Pancreas (tissue), 10 donors: ENCODE data around the gene TMEM80. TPM values are rescaled to one million over a fixed set of nuclear protein-coding genes. Genes with fewer than 3 reads are reported as not detected.
"Not testable (repeated sequence)": the region's sequence is repeated elsewhere in the genome, so short reads cannot be mapped to it uniquely, and the experiment has no call there.

Source experiments
- ATAC-seq, 4 donors: fragments of 200-7000 bp; cut with Tn5 transposase; one replicate each; pipeline versions ENCODE4 v1.8.0 to v1.9.1; 2020; ENCODE audit warnings: mild to moderate bottlenecking in 4 of 4, moderate library complexity in 4 of 4
- DNase-seq, 6 donors: peaks; one replicate each; pipeline ENCODE4 v3.0.0-alpha.2; 2020
- FAIRE-seq: peaks from 2 replicates; lab custom pipeline; 2012; peaks lifted over from hg19 to GRCh38; lab: Jason Lieb, UNC
- H3K27ac ChIP-seq, 4 donors: fragments of 200-600 bp; sonication (generic); 1 replicate in 3 of 4; 2 replicates in 1 of 4; pipeline versions ENCODE4 v1.5.0 to v1.8.0; 2020
- H3K27me3 ChIP-seq, 4 donors: fragments of 200-600 bp; one replicate each; pipeline ENCODE4 v1.8.0; 2021
- H3K36me3 ChIP-seq, 3 donors: fragments of 200-600 bp; sonication (generic) in 1 of 3; one replicate each; pipeline versions ENCODE4 v1.5.0 to v1.8.0; 2020 to 2021
- H3K4me1 ChIP-seq, 3 donors: fragments of 200-600 bp; one replicate each; pipeline ENCODE4 v1.8.0; 2021
- H3K4me3 ChIP-seq, 4 donors: fragments of 200-600 bp; sonication (generic) in 2 of 4; one replicate each; pipeline versions ENCODE4 v1.5.0 to v1.8.0; 2020 to 2021
- H3K9me3 ChIP-seq, 4 donors: fragments of 200-600 bp; one replicate each; pipeline ENCODE4 v1.8.0; 2021
- WGBS, 2 donors: extraction: QIAGEN DNeasy Blood & Tissue Kit; methylation state at CpG; one replicate each; pipeline ENCODE4 v1.1.7; 2013; 5-methylcytosine and 5-hydroxymethylcytosine counted together
- intact Hi-C, 3 donors: fragments of 100-400 bp; cut with DNase I; formaldehyde crosslinking; loops; one replicate each; pipeline versions ENCODE4 v1.11.1 to v1.14.2; 2022
- polyA plus RNA-seq, 2 donors: library from polyadenylated mRNA; stranded (reverse); fragments of 200-250 nt; gene quantifications; one replicate each; pipeline ENCODE4 v1.2.3, GENCODE V29; 2013
- total RNA-seq, 6 donors: library from RNA; stranded (reverse); fragmentation: NEBNext Ultra II Directional in 4 of 6; extraction: Animal tissue kit (Norgen Biotek cat#: 25700) in 4 of 6; gene quantifications; one replicate each; pipeline versions ENCODE4 v1.2.1 to v1.2.4, GENCODE V29; 2021 to 2023
- TF ChIP-seq, protein P1 (sequence below), 4 donors: fragments of 200-600 bp; sonication (generic) in 3 of 4; IDR thresholded peaks; one replicate each; pipeline versions ENCODE4 v1.5.0 to v1.8.0; 2021; ENCODE audit warnings: antibody characterized with exemption in 4 of 4
- donor health status: healthy with polysubstance abuse.
- donor health status: DM: no; HTN: no; CAD: no; lungs with moderate emphysema.
- donor health status: DM: no; HTN: no; CAD: no.
- donor health status: control.
- donor health status: control.
- donor health status: Bipolar disorder and iron deficiency.
- donor health status: DM: yes; HTN: yes; CAD: no.
- donor health status: DM: no; HTN: no; CAD: no.
- donor health status: DM: no; HTN: no; CAD: no.
- donor health status: DM: yes; HTN: yes; CAD: no.

The TMEM80 gene
- total and polyA plus RNA-seq, 8 donors = 8.5 to 24.7 (median 15.5) TPM

DNA sequence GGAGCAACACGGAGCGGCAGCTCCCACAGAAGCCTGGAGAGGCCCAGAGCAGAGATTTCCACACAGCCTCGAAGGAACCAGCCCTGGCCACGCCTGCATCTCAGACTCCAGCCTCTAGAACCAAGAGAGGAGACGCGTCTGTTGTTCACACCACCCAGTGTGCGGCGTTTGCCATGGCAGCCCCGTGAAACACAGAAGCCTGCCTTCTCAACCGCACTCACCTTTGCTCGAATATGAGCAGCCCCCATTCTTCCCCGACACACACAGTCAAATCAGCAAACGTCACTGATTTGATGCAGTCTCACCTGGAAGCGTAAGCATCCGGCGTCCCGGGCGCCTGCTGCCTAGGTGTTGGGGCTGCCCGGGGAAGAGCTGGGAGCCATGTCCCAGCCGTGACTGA lies 37.5 kb downstream of the TMEM80 start:
- WGBS, 2 donors = 70 to 73% methylated on average over 20 of the region's 20 CpGs
- DNase-seq = no peak

DNA sequence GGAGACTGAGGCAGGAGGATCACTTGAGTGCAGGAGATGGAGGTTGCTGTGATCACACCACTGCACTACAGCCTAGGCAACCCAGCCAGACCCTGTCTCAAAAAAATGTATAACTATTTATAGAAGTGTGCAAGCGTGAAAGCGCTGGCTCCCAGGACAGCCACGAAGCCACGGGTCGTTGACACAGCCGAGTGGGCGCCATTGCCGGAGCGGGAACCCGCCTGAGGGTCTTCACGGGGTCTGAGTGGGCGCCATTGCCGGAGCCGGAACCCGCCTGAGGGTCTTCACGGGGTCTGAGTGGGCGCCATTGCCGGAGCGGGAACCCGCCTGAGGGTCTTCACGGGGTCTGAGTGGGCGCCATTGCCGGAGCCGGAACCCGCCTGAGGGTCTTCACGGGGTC lies 38.9 kb downstream of the TMEM80 start:
- not testable (repeated sequence) for DNase-seq

More for the DNA sequence above, 37.5 kb downstream of the TMEM80 start:
- Histone ChIP-seq H3K4me3 (no peak overlapping the region), H3K36me3 (no peaks in the 10 kb centered on the region), H3K9me3 (no peaks in the 10 kb centered on the region), H3K27ac (no peak overlapping the region), H3K27me3 (no peaks in the 10 kb centered on the region), H3K4me1 (peaks cover 0 to under 1% (median 0%) of the 10 kb centered on the region in 3 donors)
- TF ChIP-seq, protein P1, sequence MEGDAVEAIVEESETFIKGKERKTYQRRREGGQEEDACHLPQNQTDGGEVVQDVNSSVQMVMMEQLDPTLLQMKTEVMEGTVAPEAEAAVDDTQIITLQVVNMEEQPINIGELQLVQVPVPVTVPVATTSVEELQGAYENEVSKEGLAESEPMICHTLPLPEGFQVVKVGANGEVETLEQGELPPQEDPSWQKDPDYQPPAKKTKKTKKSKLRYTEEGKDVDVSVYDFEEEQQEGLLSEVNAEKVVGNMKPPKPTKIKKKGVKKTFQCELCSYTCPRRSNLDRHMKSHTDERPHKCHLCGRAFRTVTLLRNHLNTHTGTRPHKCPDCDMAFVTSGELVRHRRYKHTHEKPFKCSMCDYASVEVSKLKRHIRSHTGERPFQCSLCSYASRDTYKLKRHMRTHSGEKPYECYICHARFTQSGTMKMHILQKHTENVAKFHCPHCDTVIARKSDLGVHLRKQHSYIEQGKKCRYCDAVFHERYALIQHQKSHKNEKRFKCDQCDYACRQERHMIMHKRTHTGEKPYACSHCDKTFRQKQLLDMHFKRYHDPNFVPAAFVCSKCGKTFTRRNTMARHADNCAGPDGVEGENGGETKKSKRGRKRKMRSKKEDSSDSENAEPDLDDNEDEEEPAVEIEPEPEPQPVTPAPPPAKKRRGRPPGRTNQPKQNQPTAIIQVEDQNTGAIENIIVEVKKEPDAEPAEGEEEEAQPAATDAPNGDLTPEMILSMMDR (IDR thresholded peaks at IDR 0.05) = no peak
- ATAC-seq = no peak
- FAIRE-seq = no peak
- intact Hi-C loops = no loop called here

DNA sequence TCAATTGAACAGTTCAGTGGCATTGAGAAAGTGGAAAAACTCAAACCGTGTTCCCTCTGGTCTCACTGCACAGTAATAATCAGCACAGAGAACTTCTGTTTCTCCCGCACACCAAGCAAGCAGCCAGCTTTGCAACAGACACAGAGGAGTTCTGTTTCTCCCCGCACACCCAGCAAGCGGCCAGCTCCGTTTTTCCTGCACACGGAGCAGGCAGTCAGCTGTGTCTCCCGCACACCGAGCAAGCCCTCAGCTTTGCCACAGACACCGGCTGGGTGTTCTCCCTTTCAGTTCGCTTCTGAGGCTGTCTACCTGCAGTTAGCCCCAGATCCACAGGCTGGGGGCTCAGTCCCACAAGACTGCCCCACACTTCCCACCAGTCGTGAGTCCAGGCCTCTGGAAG lies 41.8 kb downstream of the TMEM80 start:
- Histone ChIP-seq H3K27ac (no peak overlapping the region), H3K36me3 (no peaks in the 10 kb centered on the region), H3K9me3 (no peaks in the 10 kb centered on the region), H3K4me3 (no peak overlapping the region), H3K27me3 (no peaks in the 10 kb centered on the region), H3K4me1 (no peaks in the 10 kb centered on the region)
- TF ChIP-seq, protein P1 (IDR thresholded peaks at IDR 0.05) = no peak
- FAIRE-seq (no peak), DNase-seq (no peak), ATAC-seq (no peak)
- 66 to 70% methylated on average over 11 of the region's 11 CpGs for WGBS, 2 donors
- intact Hi-C loops = no loop called here

More for the DNA sequence above, 38.9 kb downstream of the TMEM80 start:
- FAIRE-seq, H3K27ac ChIP-seq, H3K9me3 ChIP-seq, intact Hi-C loops, H3K4me3 ChIP-seq, H3K36me3 ChIP-seq, H3K4me1 ChIP-seq, H3K27me3 ChIP-seq, ATAC-seq: not testable (repeated sequence)
- WGBS, 2 donors = 89 to 92% methylated on average over 20 to 26 of the region's 26 CpGs

DNA sequence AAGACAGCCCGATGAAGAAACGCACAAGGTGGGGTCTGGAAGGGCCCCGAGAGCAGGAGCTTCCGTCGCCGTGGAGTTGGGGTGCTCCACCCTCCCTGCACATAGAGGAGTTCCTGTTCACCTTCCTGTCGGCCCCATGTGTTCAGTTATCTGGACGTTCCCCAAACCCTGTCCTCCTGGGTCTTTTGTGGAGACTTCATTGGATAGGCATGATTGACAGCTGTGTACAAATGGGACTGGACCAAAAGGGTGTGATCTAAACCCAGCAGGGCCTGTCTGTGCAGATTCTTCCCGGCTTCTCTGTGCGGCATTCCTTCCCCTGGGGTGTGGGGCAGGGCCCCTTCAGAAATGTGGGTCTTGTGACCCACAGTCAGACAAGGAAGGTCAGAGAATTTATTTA lies 42.3 kb downstream of the TMEM80 start:
- H3K4me3 ChIP-seq, H3K4me1 ChIP-seq, H3K36me3 ChIP-seq, H3K9me3 ChIP-seq, H3K27ac ChIP-seq, intact Hi-C loops, ATAC-seq, DNase-seq, FAIRE-seq, H3K27me3 ChIP-seq: not testable (repeated sequence)
- WGBS, 2 donors = 61 to 67% methylated on average over 10 of the region's 10 CpGs

DNA sequence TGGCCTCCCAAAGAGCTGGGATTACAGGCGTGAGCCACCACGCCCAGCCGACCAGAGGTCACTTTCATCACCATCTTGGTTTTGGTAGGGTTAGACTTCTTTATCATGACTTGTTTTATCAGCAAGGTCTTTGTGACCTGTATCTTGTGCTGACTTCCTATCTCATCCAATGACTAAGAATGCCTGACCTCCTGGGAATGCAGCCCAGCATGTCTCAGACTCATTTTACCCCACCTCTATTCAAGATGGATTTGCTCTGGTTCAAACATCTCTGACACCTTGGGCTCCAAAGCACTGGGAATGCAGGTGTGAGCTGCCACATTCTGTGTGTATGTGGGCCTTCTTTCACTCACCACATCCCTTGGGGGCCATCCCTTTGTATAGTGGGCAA lies 46.5 kb downstream of the TMEM80 start:
- ATAC-seq = no peak

More for the DNA sequence above, 46.5 kb downstream of the TMEM80 start:
- Histone ChIP-seq H3K4me3 (no peak overlapping the region), H3K36me3 (no peaks in the 10 kb centered on the region), H3K9me3 (no peaks in the 10 kb centered on the region), H3K27me3 (no peaks in the 10 kb centered on the region), H3K27ac (no peak overlapping the region), H3K4me1 (peaks cover 0 to 3% (median 0%) of the 10 kb centered on the region in 3 donors)
- TF ChIP-seq, protein P1 (IDR thresholded peaks at IDR 0.05) = no peak
- FAIRE-seq (no peak), DNase-seq (no peak)
- intact Hi-C loops = no loop called here
- 86 to 97% methylated on average over 3 of the region's 3 CpGs for whole genome bisulfite sequencing, 2 donors
